Measurements from ENCODE around the gene ATP8A2.

DNA sequence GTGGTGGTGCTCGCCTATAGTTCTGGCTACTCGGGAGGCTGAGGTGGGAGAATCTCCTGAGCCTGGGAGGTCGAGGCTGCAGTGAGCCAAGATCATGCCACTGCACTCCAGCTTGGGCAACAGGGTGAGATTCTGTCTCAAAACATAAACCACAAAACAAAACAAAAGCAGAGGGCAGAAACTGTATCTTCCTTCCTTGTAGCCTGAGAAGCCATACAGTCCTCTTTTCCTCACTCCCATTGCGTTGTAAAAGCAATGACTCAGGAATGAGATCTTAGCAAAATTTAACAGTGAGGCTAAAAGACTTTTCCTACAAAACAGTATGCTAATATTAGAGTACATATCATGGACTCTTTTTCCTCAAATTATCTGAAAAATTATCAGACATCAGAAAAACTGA is 549.2 kb downstream of the ATP8A2 start:
- TF ChIP-seq, protein P1, sequence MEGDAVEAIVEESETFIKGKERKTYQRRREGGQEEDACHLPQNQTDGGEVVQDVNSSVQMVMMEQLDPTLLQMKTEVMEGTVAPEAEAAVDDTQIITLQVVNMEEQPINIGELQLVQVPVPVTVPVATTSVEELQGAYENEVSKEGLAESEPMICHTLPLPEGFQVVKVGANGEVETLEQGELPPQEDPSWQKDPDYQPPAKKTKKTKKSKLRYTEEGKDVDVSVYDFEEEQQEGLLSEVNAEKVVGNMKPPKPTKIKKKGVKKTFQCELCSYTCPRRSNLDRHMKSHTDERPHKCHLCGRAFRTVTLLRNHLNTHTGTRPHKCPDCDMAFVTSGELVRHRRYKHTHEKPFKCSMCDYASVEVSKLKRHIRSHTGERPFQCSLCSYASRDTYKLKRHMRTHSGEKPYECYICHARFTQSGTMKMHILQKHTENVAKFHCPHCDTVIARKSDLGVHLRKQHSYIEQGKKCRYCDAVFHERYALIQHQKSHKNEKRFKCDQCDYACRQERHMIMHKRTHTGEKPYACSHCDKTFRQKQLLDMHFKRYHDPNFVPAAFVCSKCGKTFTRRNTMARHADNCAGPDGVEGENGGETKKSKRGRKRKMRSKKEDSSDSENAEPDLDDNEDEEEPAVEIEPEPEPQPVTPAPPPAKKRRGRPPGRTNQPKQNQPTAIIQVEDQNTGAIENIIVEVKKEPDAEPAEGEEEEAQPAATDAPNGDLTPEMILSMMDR (IDR thresholded peaks at IDR 0.05), result no peak
- no peak for TF ChIP-seq NFYB (CRISPR knock-in tag; conservative IDR thresholded peaks at IDR 0.05; ENCODE audit: low read depth)
- no peak for TF ChIP-seq NR1H2 (CRISPR knock-in tag; IDR thresholded peaks at IDR 0.05)
- no peak for TF ChIP-seq NR2C2 (CRISPR knock-in tag; IDR thresholded peaks at IDR 0.05)
- no peak for TF ChIP-seq ZNF138 (CRISPR knock-in tag; conservative IDR thresholded peaks at IDR 0.05)
- TF ChIP-seq ZNF317 (CRISPR knock-in tag; IDR thresholded peaks at IDR 0.05; ENCODE audit: borderline replicate concordance, low read depth), result no peak
- TF ChIP-seq, protein P2, sequence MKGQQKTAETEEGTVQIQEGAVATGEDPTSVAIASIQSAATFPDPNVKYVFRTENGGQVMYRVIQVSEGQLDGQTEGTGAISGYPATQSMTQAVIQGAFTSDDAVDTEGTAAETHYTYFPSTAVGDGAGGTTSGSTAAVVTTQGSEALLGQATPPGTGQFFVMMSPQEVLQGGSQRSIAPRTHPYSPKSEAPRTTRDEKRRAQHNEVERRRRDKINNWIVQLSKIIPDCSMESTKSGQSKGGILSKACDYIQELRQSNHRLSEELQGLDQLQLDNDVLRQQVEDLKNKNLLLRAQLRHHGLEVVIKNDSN (CRISPR knock-in tag; IDR thresholded peaks at IDR 0.05), result no peak
- TF ChIP-seq, protein P3, sequence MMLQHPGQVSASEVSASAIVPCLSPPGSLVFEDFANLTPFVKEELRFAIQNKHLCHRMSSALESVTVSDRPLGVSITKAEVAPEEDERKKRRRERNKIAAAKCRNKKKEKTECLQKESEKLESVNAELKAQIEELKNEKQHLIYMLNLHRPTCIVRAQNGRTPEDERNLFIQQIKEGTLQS (CRISPR knock-in tag; conservative IDR thresholded peaks at IDR 0.05), result no peak
- TF ChIP-seq ETV6 (CRISPR knock-in tag; IDR thresholded peaks at IDR 0.05), result no peak
- TF ChIP-seq ZNF671 (CRISPR knock-in tag; IDR thresholded peaks at IDR 0.05), result no peak

Measured in WTC11 (cell line).